Neural progenitor cell (in vitro differentiated cells): ENCODE results near the gene PLA2G2C. TPM values are rescaled to one million over a fixed set of nuclear protein-coding genes. Genes with fewer than 3 reads are reported as not detected.

Experiments
- DNase-seq: peaks from one replicate; pipeline ENCODE4 v3.0.0-alpha.2; 2016; ENCODE audit warnings: low spot score
- H2AFZ ChIP-seq: fragments of 200-600 bp; sonication (generic); replicated peaks from 2 replicates; pipeline ENCODE4 v1.6.1; 2016; ENCODE audit warnings: antibody characterized with exemption
- H3F3A ChIP-seq: fragments of 200-600 bp; sonication (generic); 2 replicates; pipeline ENCODE4 v1.6.1; 2016; ENCODE audit warnings: antibody characterized with exemption, low read depth
- H3K27ac ChIP-seq: fragments of 200-600 bp; sonication (generic); 2 replicates; pipeline ENCODE4 v1.5.1; 2016; ENCODE audit warnings: mild to moderate bottlenecking
- H3K27me3 ChIP-seq: fragments of 200-600 bp; sonication (generic); 2 replicates; pipeline ENCODE4 v1.6.1; 2016; ENCODE audit warnings: mild to moderate bottlenecking, moderate library complexity
- H3K36me3 ChIP-seq: fragments of 200-600 bp; sonication (generic); 2 replicates; pipeline ENCODE4 v1.5.1; 2016
- H3K4me1 ChIP-seq: fragments of 200-600 bp; sonication (generic); 2 replicates; pipeline ENCODE4 v1.6.1; 2016; ENCODE audit warnings: mixed run types
- H3K4me2 ChIP-seq: fragments of 200-600 bp; sonication (generic); 2 replicates; pipeline ENCODE4 v1.6.1; 2016
- H3K4me3 ChIP-seq: fragments of 200-600 bp; sonication (generic); 2 replicates; pipeline ENCODE4 v1.5.1; 2016
- H3K79me2 ChIP-seq: fragments of 200-600 bp; sonication (generic); 2 replicates; pipeline ENCODE4 v1.6.1; 2016; ENCODE audit warnings: low read depth
- H3K9ac ChIP-seq: fragments of 200-600 bp; sonication (generic); 2 replicates; pipeline ENCODE4 v1.6.1; 2016
- H3K9me3 ChIP-seq: fragments of 200-600 bp; sonication (generic); 2 replicates; pipeline ENCODE4 v1.5.1; 2016; ENCODE audit warnings: low read depth
- H4K20me1 ChIP-seq: fragments of 200-600 bp; sonication (generic); 2 replicates; pipeline ENCODE4 v1.6.1; 2016; ENCODE audit warnings: low read depth
- H3K27ac Mint-ChIP-seq: 3 replicates; pipeline ENCODE4 v1.8.0; 2021; ENCODE audit warnings: mixed read lengths
- H3K27me3 Mint-ChIP-seq: 2 replicates; pipeline ENCODE4 v1.8.0; 2022; ENCODE audit warnings: low read depth, mild to moderate bottlenecking, inconsistent platforms, moderate library complexity, mixed read lengths; ENCODE audit not compliant: insufficient read depth
- H3K36me3 Mint-ChIP-seq: 3 replicates; pipeline ENCODE4 v1.8.0; 2021; ENCODE audit warnings: mixed read lengths
- H3K4me1 Mint-ChIP-seq: 3 replicates; pipeline ENCODE4 v1.8.0; 2021; ENCODE audit warnings: mixed read lengths
- H3K4me3 Mint-ChIP-seq: 3 replicates; pipeline ENCODE4 v1.8.0; 2021; ENCODE audit warnings: mild to moderate bottlenecking, moderate library complexity, mixed read lengths
- H3K9me3 Mint-ChIP-seq: 3 replicates; pipeline ENCODE4 v1.8.0; 2020; ENCODE audit warnings: mixed read lengths
- EZH2 ChIP-seq: fragments of 200-600 bp; sonication (generic); IDR thresholded peaks from 2 replicates; pipeline ENCODE4 v1.6.1; 2017; ENCODE audit warnings: antibody characterized with exemption, mild to moderate bottlenecking, moderate library complexity
- EZH2phosphoT487 ChIP-seq: fragments of 200-600 bp; sonication (generic); IDR thresholded peaks from 2 replicates; pipeline ENCODE4 v1.6.1; 2017; ENCODE audit warnings: antibody characterized with exemption
- total RNA-seq: library from RNA; depleted of rRNA; stranded (reverse); fragments of >200 nt; gene quantifications from 2 replicates; pipeline ENCODE4 v1.2.3, GENCODE V29; 2015; ENCODE audit warnings: low replicate concordance
- TF ChIP-seq, protein P1 (sequence below): fragments of 200-600 bp; sonication (generic); IDR thresholded peaks from 2 replicates; pipeline ENCODE4 v1.5.1; 2017; ENCODE audit warnings: antibody characterized with exemption, mild to moderate bottlenecking

PLA2G2C gene
- total RNA-seq, 1 donor from 2014 or later, result not detected

GRCh38 chr1:20168564-20169491 lies 17.5 kb downstream of the PLA2G2C start:
- no peaks in the 10 kb centered on the region for H3K36me3 Mint-ChIP-seq
- H3K79me2 ChIP-seq, result no peaks in the 10 kb centered on the region
- no peak overlapping the region for H2AFZ ChIP-seq
- no peak overlapping the region for H3K27ac ChIP-seq
- no peak overlapping the region for H3K9ac ChIP-seq
- H3K4me1 ChIP-seq, result no peaks in the 10 kb centered on the region
- no peaks in the 10 kb centered on the region for H3K27me3 ChIP-seq
- H3K4me2 ChIP-seq, result no peak overlapping the region
- H3K9me3 Mint-ChIP-seq, result peaks cover 5% of the 10 kb centered on the region
- H3K4me3 Mint-ChIP-seq, result peak overlapping the region; percentile 48
- no peak for TF ChIP-seq EZH2phosphoT487
- TF ChIP-seq, protein P1, sequence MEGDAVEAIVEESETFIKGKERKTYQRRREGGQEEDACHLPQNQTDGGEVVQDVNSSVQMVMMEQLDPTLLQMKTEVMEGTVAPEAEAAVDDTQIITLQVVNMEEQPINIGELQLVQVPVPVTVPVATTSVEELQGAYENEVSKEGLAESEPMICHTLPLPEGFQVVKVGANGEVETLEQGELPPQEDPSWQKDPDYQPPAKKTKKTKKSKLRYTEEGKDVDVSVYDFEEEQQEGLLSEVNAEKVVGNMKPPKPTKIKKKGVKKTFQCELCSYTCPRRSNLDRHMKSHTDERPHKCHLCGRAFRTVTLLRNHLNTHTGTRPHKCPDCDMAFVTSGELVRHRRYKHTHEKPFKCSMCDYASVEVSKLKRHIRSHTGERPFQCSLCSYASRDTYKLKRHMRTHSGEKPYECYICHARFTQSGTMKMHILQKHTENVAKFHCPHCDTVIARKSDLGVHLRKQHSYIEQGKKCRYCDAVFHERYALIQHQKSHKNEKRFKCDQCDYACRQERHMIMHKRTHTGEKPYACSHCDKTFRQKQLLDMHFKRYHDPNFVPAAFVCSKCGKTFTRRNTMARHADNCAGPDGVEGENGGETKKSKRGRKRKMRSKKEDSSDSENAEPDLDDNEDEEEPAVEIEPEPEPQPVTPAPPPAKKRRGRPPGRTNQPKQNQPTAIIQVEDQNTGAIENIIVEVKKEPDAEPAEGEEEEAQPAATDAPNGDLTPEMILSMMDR, result no peak
- no peak for TF ChIP-seq EZH2
- no peaks in the 10 kb centered on the region for H4K20me1 ChIP-seq
- H3K9me3 ChIP-seq, result no peaks in the 10 kb centered on the region
- peak; percentile 37 for DNase-seq
- H3K27ac Mint-ChIP-seq, result no peak overlapping the region
- H3K36me3 ChIP-seq, result no peaks in the 10 kb centered on the region
- H3K4me3 ChIP-seq, result no peak overlapping the region
- H3F3A ChIP-seq, result no peaks in the 10 kb centered on the region
- peaks cover 11% of the 10 kb centered on the region for H3K4me1 Mint-ChIP-seq
- peaks cover 9% of the 10 kb centered on the region for H3K27me3 Mint-ChIP-seq

DNA sequence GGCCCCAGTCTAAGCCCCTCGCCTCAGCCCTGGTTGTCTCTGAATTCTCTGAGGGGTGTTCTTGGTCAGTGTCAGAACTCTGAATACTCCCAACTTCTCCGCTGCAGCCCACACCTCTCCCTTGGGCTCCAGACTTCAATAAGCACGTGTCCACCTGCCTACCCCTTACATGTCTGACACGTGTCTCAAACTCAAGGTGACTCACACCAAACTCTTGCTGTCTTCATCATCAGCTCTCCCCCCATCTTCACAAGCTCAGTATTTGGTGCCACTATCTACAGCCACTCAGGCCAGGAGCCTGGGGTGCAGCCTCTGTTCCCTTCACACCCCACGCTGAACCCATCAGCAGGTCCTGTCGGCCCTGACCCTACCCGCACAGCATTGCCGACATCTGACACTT lies 19.2 kb downstream of the PLA2G2C start:
- Histone ChIP-seq H3K9ac (no peak overlapping the region), H3K4me2 (no peak overlapping the region), H3K4me1 (no peaks in the 10 kb centered on the region), H3K79me2 (no peaks in the 10 kb centered on the region), H3K27me3 (no peaks in the 10 kb centered on the region), H3K4me3 (no peak overlapping the region), H3F3A (no peaks in the 10 kb centered on the region), H2AFZ (no peak overlapping the region), H3K27ac (no peak overlapping the region), H3K36me3 (no peaks in the 10 kb centered on the region), H4K20me1 (no peaks in the 10 kb centered on the region), H3K9me3 (no peaks in the 10 kb centered on the region)
- peaks cover 11% of the 10 kb centered on the region for H3K4me1 Mint-ChIP-seq
- no peak for DNase-seq
- H3K27me3 Mint-ChIP-seq, result peaks cover 6% of the 10 kb centered on the region
- no peak for TF ChIP-seq EZH2
- TF ChIP-seq, protein P1, result no peak
- no peak overlapping the region for H3K27ac Mint-ChIP-seq
- H3K9me3 Mint-ChIP-seq, result peaks cover 12% of the 10 kb centered on the region
- H3K36me3 Mint-ChIP-seq, result no peaks in the 10 kb centered on the region
- no peak overlapping the region for H3K4me3 Mint-ChIP-seq

GRCh38 chr1:20166051-20166450 lies 20.3 kb downstream of the PLA2G2C start:
- H3K4me2 ChIP-seq, result no peak overlapping the region
- H3K27ac ChIP-seq, result no peak overlapping the region
- no peak overlapping the region for H3K4me3 Mint-ChIP-seq
- H3K36me3 Mint-ChIP-seq, result no peaks in the 10 kb centered on the region
- H3K27ac Mint-ChIP-seq, result no peak overlapping the region
- H3K27me3 ChIP-seq, result no peaks in the 10 kb centered on the region
- TF ChIP-seq EZH2phosphoT487 (no peak), EZH2 (no peak)
- TF ChIP-seq, protein P1, result no peak
- peaks cover 11% of the 10 kb centered on the region for H3K4me1 Mint-ChIP-seq
- no peaks in the 10 kb centered on the region for H3K4me1 ChIP-seq
- no peaks in the 10 kb centered on the region for H3K36me3 ChIP-seq
- peaks cover 19% of the 10 kb centered on the region for H3K9me3 Mint-ChIP-seq
- H2AFZ ChIP-seq, result no peak overlapping the region
- no peaks in the 10 kb centered on the region for H3K79me2 ChIP-seq
- H3F3A ChIP-seq, result no peaks in the 10 kb centered on the region
- no peak overlapping the region for H3K9ac ChIP-seq
- H3K4me3 ChIP-seq, result no peak overlapping the region
- no peak for DNase-seq
- H3K27me3 Mint-ChIP-seq, result peaks cover 5% of the 10 kb centered on the region
- no peaks in the 10 kb centered on the region for H4K20me1 ChIP-seq
- H3K9me3 ChIP-seq, result no peaks in the 10 kb centered on the region
